H1 (cell line): Measurements from ENCODE around the gene LCOR.

Source experiments
- BRCA1 ChIP-seq: IDR thresholded peaks from 2 replicates; pipeline ENCODE4 v1.6.1; 2012; ENCODE audit warnings: low read depth, low read length, improper control_type of control experiment
- EP300 ChIP-seq, 2 experiments: IDR thresholded peaks; 1 replicate in 1 of 2; 2 replicates in 1 of 2; pipeline ENCODE4 v1.6.1; 2011 to 2012; ENCODE audit warnings: low read depth in 2 of 2, low read length in 2 of 2, mild to moderate bottlenecking in 2 of 2, borderline replicate concordance in 1 of 2, inconsistent platforms in 1 of 2, moderate library complexity in 1 of 2
- EZH2 ChIP-seq: fragments of 200-600 bp; sonication (generic); IDR thresholded peaks from 2 replicates; pipeline ENCODE4 v1.7.1; 2012; ENCODE audit warnings: low read depth, mild to moderate bottlenecking, moderate library complexity, low read length, inconsistent platforms; ENCODE audit not compliant: severe bottlenecking
- HDAC6 ChIP-seq: IDR thresholded peaks from one replicate; pipeline ENCODE4 v1.7.1; 2012; ENCODE audit warnings: low read depth, mild to moderate bottlenecking, inconsistent platforms, low read length, moderate library complexity
- KDM1A ChIP-seq: fragments of 200-600, 300-600 bp; sonication (generic); IDR thresholded peaks from 2 replicates; pipeline ENCODE4 v1.7.1; 2016; ENCODE audit warnings: mild to moderate bottlenecking, low read length, borderline replicate concordance
- POLR2A ChIP-seq, 2 experiments: IDR thresholded peaks; 1 replicate in 1 of 2; 2 replicates in 1 of 2; pipeline ENCODE4 v1.6.1; 2011; ENCODE audit warnings: low read depth in 2 of 2, low read length in 2 of 2, mild to moderate bottlenecking in 2 of 2; ENCODE audit errors: control extremely low read depth in 1 of 2
- RBBP5 ChIP-seq: IDR thresholded peaks from 2 replicates; pipeline ENCODE4 v1.7.1; 2012; ENCODE audit warnings: low read depth, mild to moderate bottlenecking, inconsistent platforms, low read length, moderate library complexity, borderline replicate concordance
- SP4 ChIP-seq: IDR thresholded peaks from 2 replicates; pipeline ENCODE4 v1.6.1; 2012; ENCODE audit warnings: low read length, inconsistent platforms
- TEAD4 ChIP-seq: IDR thresholded peaks from 2 replicates; pipeline ENCODE4 v1.6.1; 2012; ENCODE audit warnings: low read depth, low read length, inconsistent platforms, mixed read lengths
- TF ChIP-seq, protein P1 (sequence below), 3 experiments: IDR thresholded peaks; 1 replicate in 2 of 3; 2 replicates in 1 of 3; pipeline versions ENCODE4 v1.5.1 to v1.6.1; 2011; ENCODE audit warnings: low read length in 3 of 3, mild to moderate bottlenecking in 3 of 3, inconsistent platforms in 2 of 3, low read depth in 1 of 3, moderate library complexity in 1 of 3; ENCODE audit not compliant: insufficient read depth in 1 of 3; ENCODE audit errors: control extremely low read depth in 1 of 3

DNA sequence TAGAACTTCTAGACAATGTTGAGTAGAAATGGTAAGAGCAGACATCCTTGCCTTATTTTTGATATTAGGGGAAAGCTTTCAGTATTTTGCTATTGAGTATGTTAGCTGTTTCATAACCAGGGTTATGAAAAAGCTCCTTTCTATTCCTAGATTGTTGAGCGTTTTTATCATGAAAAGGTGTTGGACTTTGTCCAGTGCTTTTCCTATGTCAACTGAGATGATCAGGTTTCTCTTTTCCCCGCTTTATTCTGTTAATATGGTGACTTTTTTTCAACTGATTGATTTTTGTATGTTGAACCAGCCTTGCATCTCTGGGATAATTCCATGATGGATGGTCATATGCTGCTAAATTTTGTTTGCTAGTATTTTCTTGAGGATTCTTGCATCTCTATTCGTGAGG, 58.5 kb downstream of the LCOR start:
- TF ChIP-seq TEAD4: no peak
- no peak for TF ChIP-seq SP4
- TF ChIP-seq EP300 (IDR thresholded peaks at IDR 0.05; ENCODE audit: borderline replicate concordance in 1 of 2, low read depth in 2 of 2, low read length in 2 of 2): no peak
- TF ChIP-seq, protein P1, sequence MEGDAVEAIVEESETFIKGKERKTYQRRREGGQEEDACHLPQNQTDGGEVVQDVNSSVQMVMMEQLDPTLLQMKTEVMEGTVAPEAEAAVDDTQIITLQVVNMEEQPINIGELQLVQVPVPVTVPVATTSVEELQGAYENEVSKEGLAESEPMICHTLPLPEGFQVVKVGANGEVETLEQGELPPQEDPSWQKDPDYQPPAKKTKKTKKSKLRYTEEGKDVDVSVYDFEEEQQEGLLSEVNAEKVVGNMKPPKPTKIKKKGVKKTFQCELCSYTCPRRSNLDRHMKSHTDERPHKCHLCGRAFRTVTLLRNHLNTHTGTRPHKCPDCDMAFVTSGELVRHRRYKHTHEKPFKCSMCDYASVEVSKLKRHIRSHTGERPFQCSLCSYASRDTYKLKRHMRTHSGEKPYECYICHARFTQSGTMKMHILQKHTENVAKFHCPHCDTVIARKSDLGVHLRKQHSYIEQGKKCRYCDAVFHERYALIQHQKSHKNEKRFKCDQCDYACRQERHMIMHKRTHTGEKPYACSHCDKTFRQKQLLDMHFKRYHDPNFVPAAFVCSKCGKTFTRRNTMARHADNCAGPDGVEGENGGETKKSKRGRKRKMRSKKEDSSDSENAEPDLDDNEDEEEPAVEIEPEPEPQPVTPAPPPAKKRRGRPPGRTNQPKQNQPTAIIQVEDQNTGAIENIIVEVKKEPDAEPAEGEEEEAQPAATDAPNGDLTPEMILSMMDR (IDR thresholded peaks at IDR 0.05; ENCODE audit: control extremely low read depth in 1 of 3, insufficient read depth in 1 of 3, low read depth in 1 of 3, low read length in 3 of 3): no peak
- TF ChIP-seq EZH2: no peak
- TF ChIP-seq POLR2A (IDR thresholded peaks at IDR 0.05; ENCODE audit: control extremely low read depth in 1 of 2, low read depth in 2 of 2, low read length in 2 of 2): no peak
- no peak for TF ChIP-seq RBBP5
- TF ChIP-seq KDM1A: no peak
- no peak for TF ChIP-seq HDAC6
- TF ChIP-seq BRCA1: no peak
